ENCODE data around the gene PRKAR2B. TPM values are rescaled to one million over a fixed set of nuclear protein-coding genes. Genes with fewer than 3 reads are reported as not detected.

The PRKAR2B gene
- total and polyA plus RNA-seq, 2 of the 4 experiments (the other 2 are of a cell fraction) = 3.0 to 3.1 TPM

DNA sequence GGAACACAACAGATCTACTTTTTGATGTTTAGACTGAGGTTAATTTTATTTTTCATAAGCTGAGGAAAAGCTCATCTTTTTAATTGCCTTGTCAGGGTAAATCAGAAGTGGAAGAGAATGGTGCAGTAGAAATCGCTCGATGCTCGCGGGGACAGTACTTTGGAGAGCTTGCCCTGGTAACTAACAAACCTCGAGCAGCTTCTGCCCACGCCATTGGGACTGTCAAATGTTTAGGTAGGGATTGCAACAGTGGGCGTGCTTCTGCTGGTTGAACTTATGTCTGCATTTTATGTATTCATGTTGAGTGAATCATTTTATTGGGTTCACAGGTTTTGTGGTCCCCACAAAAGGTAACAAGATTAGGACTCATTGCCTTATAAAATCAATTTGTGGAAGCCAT is 112.6 kb downstream of the PRKAR2B start:
- Histone ChIP-seq H2BK5ac (ENCODE audit: low read depth, low read length, poor library complexity, severe bottlenecking) (no peak overlapping the region), H2AK5ac (ENCODE audit: low read depth, low read length) (no peak overlapping the region), H3K4me2 (ENCODE audit: low read depth, low read length) (no peak overlapping the region), H2BK15ac (ENCODE audit: low read depth, low read length) (no peak overlapping the region), H3K79me1 (ENCODE audit: low read depth in 1 of 2, low read length in 2 of 2) (no peaks in the 10 kb centered on the region), H3K9ac (ENCODE audit: low read depth, low read length) (no peak overlapping the region), H2BK20ac (ENCODE audit: low read depth, low read length) (no peak overlapping the region), H3K9me3 (ENCODE audit: control insufficient read depth, insufficient read depth, low read length) (no peaks in the 10 kb centered on the region), H3K23ac (ENCODE audit: low read depth, low read length) (no peak overlapping the region), H4K8ac (ENCODE audit: low read depth in 2 of 2, low read length in 2 of 2) (no peak overlapping the region), H3K14ac (replicated peaks; ENCODE audit: low read depth, low read length) (no peak overlapping the region), H2AFZ (replicated peaks; ENCODE audit: low read length, poor library complexity) (no peak overlapping the region), H3K9me1 (ENCODE audit: insufficient read depth, low read length) (peaks cover 1% of the 10 kb centered on the region; the same call in 1 of the 2 replicates), H2BK120ac (ENCODE audit: low read depth, low read length) (no peak overlapping the region), H3K4ac (ENCODE audit: low read depth, low read length) (no peak overlapping the region), H4K91ac (ENCODE audit: insufficient read depth, low read depth, low read length) (no peak overlapping the region), H3K4me3 (ENCODE audit: insufficient read depth, low read depth, low read length) (no peak overlapping the region), H2AK9ac (replicated peaks; ENCODE audit: low read depth, low read length, poor library complexity) (no peak overlapping the region), H4K5ac (ENCODE audit: low read depth, low read length) (no peak overlapping the region), H3K4me1 (ENCODE audit: control insufficient read depth, insufficient read depth, low read length) (peaks cover 1% of the 10 kb centered on the region), H3K56ac (ENCODE audit: extremely low read depth, insufficient read depth, low read length) (no peak overlapping the region), H3K27me3 (ENCODE audit: control insufficient read depth, insufficient read depth, low read length) (no peaks in the 10 kb centered on the region), H4K20me1 (ENCODE audit: insufficient read depth, low read length) (no peaks in the 10 kb centered on the region), H3K36me3 (ENCODE audit: control insufficient read depth, insufficient read depth, low read length) (no peaks in the 10 kb centered on the region), H3K18ac (ENCODE audit: low read depth, low read length) (no peak overlapping the region), H3K27ac (ENCODE audit: insufficient read depth, low read length) (no peak overlapping the region)
- dilution Hi-C loops (cut with HindIII; ENCODE audit: low sequenced_read_pairs, unreplicated experiment) (loop anchor here (10.0 kb wide), 1 partner anchor 212 kb away; no protein-coding TSS in a partner anchor), intact Hi-C loops (cut with micrococcal nuclease) (no loop called here), in situ Hi-C loops (cut with MboI; ENCODE audit: low sequenced_read_pairs) (loop anchor here (10.0 kb wide), 1 partner anchor 492 kb away; the partner anchor contains the start of gene CCDC71L)
- WGBS, 2 experiments (ENCODE audit: extremely low coverage in 2 of 2, insufficient read length in 1 of 2) = 93% methylated on average over 3 of the region's 7 CpGs; no CpG with 5 or more reads in 1 of the 2 experiments
- POLR2A ChIA-PET (ENCODE audit: unreplicated experiment) = no interaction called here
- BruUV-seq (replicated peaks) = no TSS peak
- CTCF ChIA-PET = interaction anchor here (0.6 kb wide), 2 partner anchors 636 to 997 kb away, joined by 3 to 4 read pairs; no protein-coding TSS in a partner anchor
- DNase-seq = no peak
- TF ChIP-seq BHLHE40 (IDR thresholded peaks at IDR 0.05; ENCODE audit: low read depth, low read length) (no peak), USF2 (IDR thresholded peaks at IDR 0.05; ENCODE audit: low read depth, low read length) (no peak), CEBPB (IDR thresholded peaks at IDR 0.05; ENCODE audit: low read depth, low read length) (no peak), MAZ (IDR thresholded peaks at IDR 0.05; ENCODE audit: borderline replicate concordance, low read depth, low read length) (no peak), MAFK (IDR thresholded peaks at IDR 0.05; ENCODE audit: low read depth, low read length) (no peak), FOS (IDR thresholded peaks at IDR 0.05; ENCODE audit: low read depth, low read length) (no peak), SMC3 (IDR thresholded peaks at IDR 0.05; ENCODE audit: low read depth, low read length) (no peak), RAD21 (IDR thresholded peaks at IDR 0.05; ENCODE audit: low read length) (no peak), MXI1 (IDR thresholded peaks at IDR 0.05; ENCODE audit: borderline replicate concordance, low read depth, low read length) (no peak), CTCF (conservative IDR thresholded peaks at IDR 0.05; ENCODE audit: low read depth, low read length) (no peak), NFE2L2 (IDR thresholded peaks at IDR 0.05; ENCODE audit: low read depth, low read length) (no peak)
- TF ChIP-seq, protein P1, sequence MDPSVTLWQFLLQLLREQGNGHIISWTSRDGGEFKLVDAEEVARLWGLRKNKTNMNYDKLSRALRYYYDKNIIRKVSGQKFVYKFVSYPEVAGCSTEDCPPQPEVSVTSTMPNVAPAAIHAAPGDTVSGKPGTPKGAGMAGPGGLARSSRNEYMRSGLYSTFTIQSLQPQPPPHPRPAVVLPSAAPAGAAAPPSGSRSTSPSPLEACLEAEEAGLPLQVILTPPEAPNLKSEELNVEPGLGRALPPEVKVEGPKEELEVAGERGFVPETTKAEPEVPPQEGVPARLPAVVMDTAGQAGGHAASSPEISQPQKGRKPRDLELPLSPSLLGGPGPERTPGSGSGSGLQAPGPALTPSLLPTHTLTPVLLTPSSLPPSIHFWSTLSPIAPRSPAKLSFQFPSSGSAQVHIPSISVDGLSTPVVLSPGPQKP (IDR thresholded peaks at IDR 0.05; ENCODE audit: borderline replicate concordance, low read depth, low read length) = no peak
- ATAC-seq (ENCODE audit: low read depth) = no peak

Data from IMR-90 (cell line).